H1 (cell line): ENCODE data around the gene TBC1D19. TPM values are rescaled to one million over a fixed set of nuclear protein-coding genes. Genes with fewer than 3 reads are reported as not detected.
A peak's percentile ranks its signal among the peaks of the same experiment; 100 is the strongest.

ENCODE experiments used
- CTCF ChIA-PET: fragments of 300-600 bp; sonication (Branson Sonifier 250); formaldehyde crosslinking; loops from one replicate; lab custom pipeline; 2021; ENCODE audit not compliant: partially characterized antibody; lab: Charles Lee
- POLR2A ChIA-PET: fragments of 300-600 bp; sonication (Branson Sonifier 250); formaldehyde crosslinking; loops from one replicate; lab custom pipeline; 2021; ENCODE audit warnings: inconsistent platforms; ENCODE audit not compliant: partially characterized antibody; lab: Charles Lee
- DNase-seq, 2 experiments: peaks; one replicate each; pipeline versions ENCODE4 v3.0.0 to v3.0.0-alpha.2; 2010 to 2022; ENCODE audit warnings: low spot score in 2 of 2, low read depth in 1 of 2, mixed read lengths in 1 of 2
- FAIRE-seq: peaks from 2 replicates; lab custom pipeline; 2011; peaks lifted over from hg19 to GRCh38; lab: Jason Lieb, UNC
- H2AFZ ChIP-seq: 2 replicates; pipeline ENCODE4 v1.8.1; 2012; ENCODE audit warnings: low read length, inconsistent platforms
- H2AK5ac ChIP-seq: 2 replicates; pipeline ENCODE4 v1.6.1; 2013; ENCODE audit warnings: low read depth, low read length
- H2BK120ac ChIP-seq: replicated peaks from 2 replicates; pipeline ENCODE3; 2013; ENCODE audit warnings: low read depth, low read length, inconsistent platforms
- H2BK12ac ChIP-seq: 2 replicates; pipeline ENCODE4 v1.6.1; 2013; ENCODE audit warnings: low read depth, low read length
- H2BK15ac ChIP-seq: 2 replicates; pipeline ENCODE4 v1.6.1; 2013; ENCODE audit warnings: low read length
- H2BK20ac ChIP-seq: 2 replicates; pipeline ENCODE4 v1.6.1; 2013; ENCODE audit warnings: low read length
- H2BK5ac ChIP-seq: 2 replicates; pipeline ENCODE4 v1.6.1; 2013; ENCODE audit warnings: low read depth, low read length
- H3K14ac ChIP-seq: 2 replicates; pipeline ENCODE4 v1.6.1; 2013; ENCODE audit warnings: inconsistent platforms; ENCODE audit not compliant: insufficient read length
- H3K18ac ChIP-seq: 2 replicates; pipeline ENCODE4 v1.6.1; 2013; ENCODE audit warnings: low read length; ENCODE audit errors: extremely low read depth
- H3K23ac ChIP-seq: 2 replicates; pipeline ENCODE4 v1.6.1; 2013; ENCODE audit warnings: inconsistent platforms; ENCODE audit not compliant: insufficient read length
- H3K23me2 ChIP-seq: 2 replicates; pipeline ENCODE4 v1.6.1; 2013; ENCODE audit warnings: low read depth, low read length
- H3K27ac ChIP-seq: 2 replicates; pipeline ENCODE4 v1.6.1; 2011; ENCODE audit warnings: low read depth, low read length, inconsistent platforms
- H3K27me3 ChIP-seq, 4 experiments: replicated peaks in 1 of 4; 1 replicate in 1 of 4; 2 replicates in 3 of 4; pipeline versions ENCODE4 v1.6.1 to v1.8.1; 2011 to 2013; ENCODE audit warnings: low read length in 3 of 4, mild to moderate bottlenecking in 3 of 4, inconsistent platforms in 2 of 4, mixed read lengths in 2 of 4, moderate library complexity in 1 of 4; ENCODE audit not compliant: control insufficient read depth in 3 of 4, insufficient read depth in 3 of 4; ENCODE audit errors: extremely low read depth in 1 of 4
- H3K36me3 ChIP-seq, 4 experiments: 2 replicates each; pipeline versions ENCODE4 v1.6.1 to v1.8.1; 2011 to 2013; ENCODE audit warnings: mild to moderate bottlenecking in 4 of 4, low read length in 3 of 4, moderate library complexity in 2 of 4, control low read depth in 1 of 4, inconsistent platforms in 1 of 4; ENCODE audit not compliant: insufficient read depth in 4 of 4, control insufficient read depth in 2 of 4
- H3K4ac ChIP-seq: replicated peaks from 2 replicates; pipeline ENCODE3; 2013; ENCODE audit warnings: low read length, low read depth, mixed read lengths, inconsistent platforms; ENCODE audit not compliant: insufficient read length
- H3K4me1 ChIP-seq, 4 experiments: replicated peaks in 1 of 4; 1 replicate in 1 of 4; 2 replicates in 3 of 4; pipeline versions ENCODE4 v1.6.1 to v1.8.1; 2011 to 2013; ENCODE audit warnings: low read length in 3 of 4, inconsistent platforms in 2 of 4, mixed read lengths in 1 of 4; ENCODE audit not compliant: insufficient read depth in 4 of 4, control insufficient read depth in 3 of 4
- H3K4me2 ChIP-seq, 2 experiments: 2 replicates each; pipeline versions ENCODE4 v1.6.1 to v1.8.1; 2011 to 2013; ENCODE audit warnings: low read depth in 2 of 2, low read length in 2 of 2, control low read depth in 1 of 2, inconsistent platforms in 1 of 2, mild to moderate bottlenecking in 1 of 2; ENCODE audit not compliant: insufficient read depth in 1 of 2
- H3K4me3 ChIP-seq, 4 experiments: fragments of 200-600, 300-600 bp in 1 of 4; sonication (generic), shearing (Covaris generic), sonication (Bioruptor Twin) in 1 of 4; 2 replicates each; pipeline versions ENCODE4 v1.5.1 to v1.8.1; 2011 to 2016; ENCODE audit warnings: low read length in 4 of 4, low read depth in 3 of 4, control low read depth in 2 of 4, inconsistent platforms in 2 of 4, mild to moderate bottlenecking in 2 of 4, mixed read lengths in 1 of 4, moderate library complexity in 1 of 4; ENCODE audit not compliant: insufficient read depth in 2 of 4; ENCODE audit errors: extremely low read depth in 1 of 4
- H3K56ac ChIP-seq: replicated peaks from 2 replicates; pipeline ENCODE3; 2013; ENCODE audit warnings: low read depth, mild to moderate bottlenecking, mixed read lengths, low read length, inconsistent platforms; ENCODE audit not compliant: insufficient read length
- H3K79me1 ChIP-seq: 2 replicates; pipeline ENCODE4 v1.6.1; 2013; ENCODE audit warnings: low read depth, low read length, control low read depth
- H3K79me2 ChIP-seq, 2 experiments: 2 replicates each; pipeline versions ENCODE4 v1.6.1 to v1.8.1; 2012 to 2013; ENCODE audit warnings: low read length in 2 of 2, mild to moderate bottlenecking in 2 of 2, inconsistent platforms in 1 of 2; ENCODE audit not compliant: insufficient read depth in 2 of 2, control insufficient read depth in 1 of 2
- H3K9ac ChIP-seq, 4 experiments: replicated peaks in 1 of 4; 1 replicate in 1 of 4; 2 replicates in 3 of 4; pipeline versions ENCODE4 v1.6.1 to v1.8.1; 2011 to 2013; ENCODE audit warnings: low read depth in 3 of 4, low read length in 3 of 4, control low read depth in 2 of 4, mild to moderate bottlenecking in 2 of 4, moderate library complexity in 2 of 4, inconsistent platforms in 1 of 4; ENCODE audit errors: extremely low read depth in 1 of 4
- H3K9me3 ChIP-seq, 2 experiments: 2 replicates each; pipeline versions ENCODE4 v1.6.1 to v1.8.1; 2012 to 2013; ENCODE audit warnings: mild to moderate bottlenecking in 2 of 2, moderate library complexity in 2 of 2, control low read depth in 1 of 2, inconsistent platforms in 1 of 2, low read depth in 1 of 2, low read length in 1 of 2, mixed read lengths in 1 of 2; ENCODE audit not compliant: insufficient read depth in 2 of 2
- H4K20me1 ChIP-seq, 2 experiments: replicated peaks in 1 of 2; 2 replicates each; pipeline versions ENCODE3 to v1.8.1; 2011 to 2013; ENCODE audit warnings: inconsistent platforms in 2 of 2, low read length in 2 of 2, mild to moderate bottlenecking in 1 of 2; ENCODE audit not compliant: insufficient read depth in 2 of 2, control insufficient read depth in 1 of 2
- H4K5ac ChIP-seq: 2 replicates; pipeline ENCODE4 v1.6.1; 2013; ENCODE audit warnings: low read length, low read depth, mixed read lengths, inconsistent platforms; ENCODE audit not compliant: insufficient read length
- H4K8ac ChIP-seq: 2 replicates; pipeline ENCODE4 v1.8.0; 2013; ENCODE audit warnings: mild to moderate bottlenecking, moderate library complexity, low read length, inconsistent platforms; ENCODE audit not compliant: insufficient read depth; ENCODE audit errors: extremely low read depth
- H4K91ac ChIP-seq: replicated peaks from 2 replicates; pipeline ENCODE3; 2013; ENCODE audit warnings: low read length, mixed read lengths, inconsistent platforms; ENCODE audit not compliant: insufficient read length
- EZH2 ChIP-seq: fragments of 200-600 bp; sonication (generic); IDR thresholded peaks from 2 replicates; pipeline ENCODE4 v1.7.1; 2012; ENCODE audit warnings: low read depth, mild to moderate bottlenecking, moderate library complexity, low read length, inconsistent platforms; ENCODE audit not compliant: severe bottlenecking
- GTF2F1 ChIP-seq: IDR thresholded peaks from 2 replicates; pipeline ENCODE4 v1.6.1; 2012; ENCODE audit warnings: low read depth, low read length, improper control_type of control experiment, borderline replicate concordance
- RAD21 ChIP-seq, 2 experiments: IDR thresholded peaks in 1 of 2; conservative IDR thresholded peaks in 1 of 2; 2 replicates each; pipeline ENCODE4 v1.6.1; 2011; ENCODE audit warnings: low read depth in 2 of 2, low read length in 2 of 2, improper control_type of control experiment in 1 of 2, inconsistent platforms in 1 of 2, mild to moderate bottlenecking in 1 of 2, moderate library complexity in 1 of 2
- SIX5 ChIP-seq: IDR thresholded peaks from 2 replicates; pipeline ENCODE4 v1.6.1; 2011; ENCODE audit warnings: mild to moderate bottlenecking, low read depth, low read length
- ZNF274 ChIP-seq: IDR thresholded peaks from 2 replicates; pipeline ENCODE4 v1.7.0; 2012; ENCODE audit warnings: low read length, borderline replicate concordance; ENCODE audit errors: extremely low read depth
- WGBS, 2 experiments: shearing (Covaris generic) in 1 of 2; methylation state at CpG; one replicate each; pipeline versions ENCODE4 v1.1.6 to v1.1.7; 2013 to 2015; ENCODE audit warnings: low lambda C conversion rate in 2 of 2, mixed read lengths in 2 of 2, inconsistent platforms in 1 of 2, low coverage in 1 of 2, missing lambda C conversion rate in 1 of 2; ENCODE audit not compliant: insufficient replicate concordance in 2 of 2, insufficient coverage in 1 of 2, insufficient read length in 1 of 2; ENCODE audit errors: extremely low coverage in 1 of 2, missing lambda C conversion rate in 1 of 2; 5-methylcytosine and 5-hydroxymethylcytosine counted together
- polyA plus RNA-seq, 7 experiments: library from polyadenylated mRNA; depleted of rRNA in 3 of 7; stranded (reverse) in 5 of 7; unstranded in 2 of 7; fragments of >200 nt in 5 of 7; fragments of 200-250 nt in 2 of 7; gene quantifications; 1 replicate in 5 of 7; 2 replicates in 1 of 7; 4 replicates in 1 of 7; pipeline versions ENCODE4 v1.2.1 to v1.2.3, GENCODE V29; 2011 to 2013; ENCODE audit warnings: missing spikeins in 2 of 7, mixed read lengths in 2 of 7
- total RNA-seq: library from RNA; stranded (reverse); fragmentation: NEBNext Ultra II Directional; extraction: Animal tissue kit (Norgen Biotek cat#: 25700); gene quantifications from 2 replicates; pipeline ENCODE4 v1.2.1, GENCODE V29; 2021
- TF ChIP-seq, protein P1 (sequence below): IDR thresholded peaks from 2 replicates; pipeline ENCODE4 v1.6.1; 2012; ENCODE audit warnings: inconsistent platforms
- TF ChIP-seq, protein P2 (sequence below), 3 experiments: IDR thresholded peaks; 1 replicate in 2 of 3; 2 replicates in 1 of 3; pipeline versions ENCODE4 v1.5.1 to v1.6.1; 2011; ENCODE audit warnings: low read length in 3 of 3, mild to moderate bottlenecking in 3 of 3, inconsistent platforms in 2 of 3, low read depth in 1 of 3, moderate library complexity in 1 of 3; ENCODE audit not compliant: insufficient read depth in 1 of 3; ENCODE audit errors: control extremely low read depth in 1 of 3
- TF ChIP-seq, protein P3 (sequence below): IDR thresholded peaks from 2 replicates; pipeline ENCODE4 v1.6.1; 2011; ENCODE audit warnings: low read length, improper control_type of control experiment

Gene TBC1D19
- total and polyA plus RNA-seq, 2 of the 8 experiments (the other 6 are each of a cell fraction or from before 2014, with no cell fraction given), result 1.9 to 3.5 TPM

DNA sequence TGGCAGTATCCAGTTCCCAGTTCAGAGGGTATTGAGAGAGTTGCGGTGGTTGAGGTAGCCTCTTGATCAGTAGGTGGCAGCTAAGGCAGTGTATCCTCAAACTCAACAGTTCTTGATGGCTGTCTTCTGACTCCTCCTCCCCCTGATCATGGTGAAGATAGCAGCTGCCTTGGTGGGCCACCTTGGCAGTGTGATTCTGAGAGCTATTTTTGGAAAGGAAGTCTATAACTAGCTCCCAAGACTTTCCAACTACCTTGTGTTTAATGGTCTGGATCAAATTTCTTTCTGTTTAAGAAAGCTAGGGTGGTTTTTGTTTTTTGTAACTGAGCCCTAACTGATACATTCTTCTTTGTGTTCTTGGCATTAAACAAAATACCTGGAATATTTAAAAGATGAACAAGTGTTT lies 10.5 kb upstream of the TBC1D19 start:
- H3K23ac ChIP-seq, result no peak overlapping the region
- no peak overlapping the region for H3K4me3 ChIP-seq
- no peaks in the 10 kb centered on the region for H3K79me1 ChIP-seq
- no peak overlapping the region for H3K27ac ChIP-seq
- no peaks in the 10 kb centered on the region for H4K20me1 ChIP-seq
- H2BK15ac ChIP-seq, result no peak overlapping the region
- no peaks in the 10 kb centered on the region for H3K79me2 ChIP-seq
- no peaks in the 10 kb centered on the region; the same call in 1 of the 2 replicates for H3K23me2 ChIP-seq
- peaks cover 0 to 4% (median 0%) of the 10 kb centered on the region in 4 experiments; a peak in 1 of 7 replicates for H3K4me1 ChIP-seq
- no peak overlapping the region for H3K18ac ChIP-seq
- POLR2A ChIA-PET, result no interaction called here
- H3K27me3 ChIP-seq, result no peaks in the 10 kb centered on the region
- CTCF ChIA-PET, result interaction anchor here (0.5 to 1.1 kb wide), 2 partner anchors 148 to 213 kb away, joined by 3 to 5 read pairs; no protein-coding TSS in a partner anchor
- H4K8ac ChIP-seq, result no peak overlapping the region
- H2BK12ac ChIP-seq, result no peak overlapping the region
- DNase-seq (no peak), FAIRE-seq (no peak)
- no peaks in the 10 kb centered on the region for H3K36me3 ChIP-seq
- no peak overlapping the region for H2BK20ac ChIP-seq
- H2AK5ac ChIP-seq, result no peak overlapping the region
- no peak overlapping the region for H3K14ac ChIP-seq
- no peak overlapping the region for H4K91ac ChIP-seq
- no peak overlapping the region for H2BK5ac ChIP-seq
- no peak overlapping the region for H3K4ac ChIP-seq
- H3K9me3 ChIP-seq, result no peaks in the 10 kb centered on the region
- no peak overlapping the region for H3K4me2 ChIP-seq
- H4K5ac ChIP-seq, result no peak overlapping the region
- H2AFZ ChIP-seq, result no peak overlapping the region
- H3K56ac ChIP-seq, result no peak overlapping the region
- WGBS, 2 experiments, result 75% methylated on average over 1 of the region's 1 CpG; no CpG with 5 or more reads in 1 of the 2 experiments
- no peak overlapping the region for H3K9ac ChIP-seq
- H2BK120ac ChIP-seq, result no peak overlapping the region
- TF ChIP-seq SIX5 (no peak), RAD21 (IDR thresholded peaks at IDR 0.05 in 1 of 2, conservative IDR thresholded peaks at IDR 0.05 in 1 of 2; ENCODE audit: low read depth in 2 of 2, low read length in 2 of 2) (peak; percentile 29 to 37; a peak in 2 of 4 replicates), ZNF274 (no peak), GTF2F1 (no peak), EZH2 (no peak)
- TF ChIP-seq, protein P1, sequence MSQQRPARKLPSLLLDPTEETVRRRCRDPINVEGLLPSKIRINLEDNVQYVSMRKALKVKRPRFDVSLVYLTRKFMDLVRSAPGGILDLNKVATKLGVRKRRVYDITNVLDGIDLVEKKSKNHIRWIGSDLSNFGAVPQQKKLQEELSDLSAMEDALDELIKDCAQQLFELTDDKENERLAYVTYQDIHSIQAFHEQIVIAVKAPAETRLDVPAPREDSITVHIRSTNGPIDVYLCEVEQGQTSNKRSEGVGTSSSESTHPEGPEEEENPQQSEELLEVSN, result no peak
- TF ChIP-seq, protein P2, sequence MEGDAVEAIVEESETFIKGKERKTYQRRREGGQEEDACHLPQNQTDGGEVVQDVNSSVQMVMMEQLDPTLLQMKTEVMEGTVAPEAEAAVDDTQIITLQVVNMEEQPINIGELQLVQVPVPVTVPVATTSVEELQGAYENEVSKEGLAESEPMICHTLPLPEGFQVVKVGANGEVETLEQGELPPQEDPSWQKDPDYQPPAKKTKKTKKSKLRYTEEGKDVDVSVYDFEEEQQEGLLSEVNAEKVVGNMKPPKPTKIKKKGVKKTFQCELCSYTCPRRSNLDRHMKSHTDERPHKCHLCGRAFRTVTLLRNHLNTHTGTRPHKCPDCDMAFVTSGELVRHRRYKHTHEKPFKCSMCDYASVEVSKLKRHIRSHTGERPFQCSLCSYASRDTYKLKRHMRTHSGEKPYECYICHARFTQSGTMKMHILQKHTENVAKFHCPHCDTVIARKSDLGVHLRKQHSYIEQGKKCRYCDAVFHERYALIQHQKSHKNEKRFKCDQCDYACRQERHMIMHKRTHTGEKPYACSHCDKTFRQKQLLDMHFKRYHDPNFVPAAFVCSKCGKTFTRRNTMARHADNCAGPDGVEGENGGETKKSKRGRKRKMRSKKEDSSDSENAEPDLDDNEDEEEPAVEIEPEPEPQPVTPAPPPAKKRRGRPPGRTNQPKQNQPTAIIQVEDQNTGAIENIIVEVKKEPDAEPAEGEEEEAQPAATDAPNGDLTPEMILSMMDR (IDR thresholded peaks at IDR 0.05; ENCODE audit: control extremely low read depth in 1 of 3, insufficient read depth in 1 of 3, low read depth in 1 of 3, low read length in 3 of 3), result peak in 1 of 3 experiments; percentile 17; a peak in 1 of 4 replicates
- TF ChIP-seq, protein P3, sequence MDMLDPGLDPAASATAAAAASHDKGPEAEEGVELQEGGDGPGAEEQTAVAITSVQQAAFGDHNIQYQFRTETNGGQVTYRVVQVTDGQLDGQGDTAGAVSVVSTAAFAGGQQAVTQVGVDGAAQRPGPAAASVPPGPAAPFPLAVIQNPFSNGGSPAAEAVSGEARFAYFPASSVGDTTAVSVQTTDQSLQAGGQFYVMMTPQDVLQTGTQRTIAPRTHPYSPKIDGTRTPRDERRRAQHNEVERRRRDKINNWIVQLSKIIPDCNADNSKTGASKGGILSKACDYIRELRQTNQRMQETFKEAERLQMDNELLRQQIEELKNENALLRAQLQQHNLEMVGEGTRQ, result no peak
